WI38 (cell line): ENCODE results near the gene DRAM2.

Experiments
- H3K4me3 ChIP-seq: 2 replicates; pipeline ENCODE4 v1.5.1; 2011; ENCODE audit warnings: low read depth, mild to moderate bottlenecking, control low read depth, low read length
- TF ChIP-seq, protein P1 (sequence below): IDR thresholded peaks from 2 replicates; pipeline ENCODE4 v1.5.1; 2012; ENCODE audit warnings: low read depth, mild to moderate bottlenecking, control low read depth, low read length

Gene DRAM2

DNA sequence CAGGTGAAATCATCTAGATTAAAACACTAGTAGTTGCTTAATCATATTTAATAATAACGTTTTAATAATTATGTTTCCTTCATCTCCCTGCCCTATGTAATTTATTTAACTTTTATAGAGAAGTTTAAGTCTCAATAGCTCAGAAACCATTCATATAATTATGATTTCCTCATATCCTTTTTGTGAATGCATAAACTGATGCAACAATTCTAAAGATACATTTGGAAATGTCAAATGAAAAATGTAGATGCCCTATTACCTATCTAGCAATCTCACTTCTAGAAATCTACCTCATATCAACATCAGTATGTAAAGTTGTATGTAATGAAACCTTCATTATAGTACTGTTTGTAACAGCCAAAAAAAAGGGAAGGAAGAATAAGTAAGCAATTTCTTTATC is 10.5 kb downstream of the DRAM2 start:
- no peak overlapping the region for H3K4me3 ChIP-seq
- TF ChIP-seq, protein P1, sequence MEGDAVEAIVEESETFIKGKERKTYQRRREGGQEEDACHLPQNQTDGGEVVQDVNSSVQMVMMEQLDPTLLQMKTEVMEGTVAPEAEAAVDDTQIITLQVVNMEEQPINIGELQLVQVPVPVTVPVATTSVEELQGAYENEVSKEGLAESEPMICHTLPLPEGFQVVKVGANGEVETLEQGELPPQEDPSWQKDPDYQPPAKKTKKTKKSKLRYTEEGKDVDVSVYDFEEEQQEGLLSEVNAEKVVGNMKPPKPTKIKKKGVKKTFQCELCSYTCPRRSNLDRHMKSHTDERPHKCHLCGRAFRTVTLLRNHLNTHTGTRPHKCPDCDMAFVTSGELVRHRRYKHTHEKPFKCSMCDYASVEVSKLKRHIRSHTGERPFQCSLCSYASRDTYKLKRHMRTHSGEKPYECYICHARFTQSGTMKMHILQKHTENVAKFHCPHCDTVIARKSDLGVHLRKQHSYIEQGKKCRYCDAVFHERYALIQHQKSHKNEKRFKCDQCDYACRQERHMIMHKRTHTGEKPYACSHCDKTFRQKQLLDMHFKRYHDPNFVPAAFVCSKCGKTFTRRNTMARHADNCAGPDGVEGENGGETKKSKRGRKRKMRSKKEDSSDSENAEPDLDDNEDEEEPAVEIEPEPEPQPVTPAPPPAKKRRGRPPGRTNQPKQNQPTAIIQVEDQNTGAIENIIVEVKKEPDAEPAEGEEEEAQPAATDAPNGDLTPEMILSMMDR, result no peak

DNA sequence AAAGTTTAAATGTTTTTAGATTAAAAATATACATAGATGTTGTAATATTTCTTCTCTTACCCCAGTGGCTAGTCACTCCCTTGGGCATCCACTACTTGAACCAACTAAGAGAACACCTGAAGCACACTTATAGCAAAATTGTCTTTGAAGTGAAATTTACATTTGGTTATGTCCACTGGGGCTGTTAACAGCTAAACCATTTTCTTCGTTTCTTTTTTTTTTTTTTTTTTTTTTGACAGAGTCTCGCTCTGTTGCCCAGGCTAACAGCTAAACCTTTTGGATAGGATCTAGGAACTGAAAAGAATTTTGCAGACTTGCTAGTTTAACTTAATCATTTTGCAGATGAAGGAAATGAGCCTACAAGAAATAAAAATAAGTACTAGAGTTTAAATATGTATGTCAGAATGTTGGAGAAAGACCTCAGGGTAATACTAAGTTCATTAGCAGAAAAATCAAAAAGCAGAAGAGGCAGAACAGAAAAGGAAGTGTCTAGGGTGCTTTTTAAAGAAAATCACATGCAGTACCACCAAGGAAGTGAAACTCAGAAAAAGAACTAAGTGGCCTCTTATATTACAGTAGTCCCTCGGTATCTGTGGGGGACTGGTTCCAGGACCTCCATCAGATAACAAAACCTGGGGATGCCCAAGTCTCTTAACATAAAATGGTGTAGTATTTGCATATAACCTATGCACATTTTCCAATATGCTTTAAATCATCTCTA is 11.8 kb downstream of the DRAM2 start:
- no peak overlapping the region for H3K4me3 ChIP-seq
- TF ChIP-seq, protein P1, result no peak

DNA sequence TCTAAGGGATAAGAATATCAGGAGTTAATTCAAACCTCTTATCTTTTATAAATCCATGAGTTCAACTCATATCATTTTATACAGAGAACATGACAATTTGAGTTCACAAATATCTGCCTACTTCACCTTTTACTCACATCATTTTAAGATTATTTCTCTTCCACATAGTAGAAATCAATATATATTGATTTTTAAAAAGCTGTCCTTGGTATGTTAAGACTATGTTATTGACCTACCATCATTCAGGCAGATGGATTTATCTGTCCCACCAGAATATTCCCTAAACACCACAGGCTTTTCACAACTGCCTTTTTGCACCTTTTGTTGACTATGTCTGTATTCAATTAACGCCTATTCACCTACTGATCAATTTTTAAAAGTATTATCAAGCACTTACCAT is 13.5 kb downstream of the DRAM2 start:
- TF ChIP-seq, protein P1, result no peak
- H3K4me3 ChIP-seq, result no peak overlapping the region

DNA sequence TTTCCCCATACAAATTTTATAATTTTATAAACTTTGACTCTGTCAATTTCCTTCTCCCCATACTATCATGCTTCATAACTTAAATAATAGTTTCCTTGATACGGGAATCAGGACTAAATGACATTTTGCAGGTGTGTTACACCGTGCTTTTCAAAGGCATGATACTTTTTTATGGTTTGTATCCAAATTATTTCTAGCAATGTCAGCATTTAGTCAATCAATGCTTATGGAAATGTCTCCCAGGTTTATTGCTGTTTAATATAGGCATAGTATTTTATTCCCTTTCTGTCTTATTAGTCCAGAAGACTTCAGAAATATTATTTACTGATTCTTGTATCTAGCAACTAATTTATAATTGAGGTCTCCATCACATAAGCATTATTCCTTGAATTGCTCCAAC is 23.4 kb downstream of the DRAM2 start:
- TF ChIP-seq, protein P1, result no peak
- no peak overlapping the region for H3K4me3 ChIP-seq

DNA sequence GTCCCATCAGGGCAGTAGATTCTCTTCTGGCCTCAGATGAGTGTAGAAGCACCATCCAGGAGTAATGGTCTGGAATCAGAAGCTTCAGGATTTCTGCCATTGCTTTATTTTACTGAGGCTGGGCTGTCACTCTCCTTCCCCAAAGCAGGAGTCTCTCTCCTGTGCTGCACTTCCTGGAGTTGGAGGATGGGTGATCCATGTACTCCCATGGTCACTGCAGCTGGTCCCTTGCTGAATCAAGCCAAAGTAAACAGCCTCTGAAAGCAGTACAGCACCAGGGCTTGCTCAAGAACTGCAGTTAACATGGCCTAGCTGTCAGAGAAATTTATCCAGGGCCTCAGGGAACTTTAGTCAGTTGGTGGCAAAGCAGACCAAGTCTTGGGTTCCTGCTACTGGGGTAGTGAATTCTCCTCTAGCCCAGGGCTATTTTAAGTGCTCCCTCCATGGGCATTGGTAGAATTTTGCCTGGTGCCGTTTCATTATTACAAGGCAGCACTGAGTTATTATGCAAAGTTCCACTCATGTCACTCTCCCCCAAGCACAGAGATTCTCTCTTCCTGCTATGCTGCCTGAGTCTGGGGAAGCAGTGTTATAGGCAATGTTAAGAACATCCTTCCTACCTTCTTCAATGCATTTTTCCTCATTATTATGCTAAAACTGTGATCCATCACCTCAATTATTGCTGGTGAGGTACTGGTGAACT is 29.5 kb downstream of the DRAM2 start:
- H3K4me3 ChIP-seq, result no peak overlapping the region
- TF ChIP-seq, protein P1, result no peak

DNA sequence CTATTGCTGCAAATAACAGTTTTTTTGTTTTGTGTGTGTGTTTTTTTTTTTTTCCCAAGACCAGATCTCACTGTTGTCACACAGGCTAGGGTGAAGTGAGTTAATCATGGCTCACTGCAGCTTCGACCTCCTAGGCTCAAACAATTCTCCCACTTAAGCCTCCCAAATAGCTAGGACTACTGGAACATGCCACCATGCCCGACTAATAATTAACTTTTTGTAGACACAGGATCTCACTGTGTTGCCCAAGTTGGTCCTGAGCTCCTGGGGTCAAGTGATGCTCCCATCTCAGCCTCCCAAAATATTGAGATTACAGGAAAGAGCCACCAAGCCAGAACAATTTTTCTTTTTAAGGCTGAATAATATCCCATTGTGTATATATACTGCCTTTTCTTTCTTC is 34.9 kb downstream of the DRAM2 start:
- no peak overlapping the region for H3K4me3 ChIP-seq
- TF ChIP-seq, protein P1, result no peak
